Measurements from ENCODE around the gene HOXA7.

The HOXA7 gene

GRCh38 chr7:27123477-27124053 is 32.9 kb downstream of the HOXA7 start:
- no peak for TF ChIP-seq CTCF (IDR thresholded peaks at IDR 0.05; ENCODE audit: low read depth, low read length)
- peak overlapping the region; percentile 46 for H3K4me3 ChIP-seq (ENCODE audit: low read depth, low read length)

- no peak for TF ChIP-seq CTCF (IDR thresholded peaks at IDR 0.05; ENCODE audit: low read depth, low read length)
- H3K4me3 ChIP-seq (ENCODE audit: low read depth, low read length): peak overlapping the region; percentile 46
Observed at GRCh38 chr7:27123007-27123476, 33.4 kb downstream of the HOXA7 start.

GRCh38 chr7:27122077-27122910 is 34.2 kb downstream of the HOXA7 start:
- peak overlapping the region; percentile 46 for H3K4me3 ChIP-seq (ENCODE audit: low read depth, low read length)
- TF ChIP-seq CTCF (IDR thresholded peaks at IDR 0.05; ENCODE audit: low read depth, low read length): no peak

- peak overlapping the region; percentile 46 for H3K4me3 ChIP-seq (ENCODE audit: low read depth, low read length)
- no peak for TF ChIP-seq CTCF (IDR thresholded peaks at IDR 0.05; ENCODE audit: low read depth, low read length)
Observed at GRCh38 chr7:27121684-27122076, 34.8 kb downstream of the HOXA7 start.

- H3K4me3 ChIP-seq (ENCODE audit: low read depth, low read length): no peak overlapping the region
- no peak for TF ChIP-seq CTCF (IDR thresholded peaks at IDR 0.05; ENCODE audit: low read depth, low read length)
Observed at GRCh38 chr7:27119412-27119911, 37.0 kb downstream of the HOXA7 start.

GRCh38 chr7:27118580-27118979 is 37.9 kb downstream of the HOXA7 start:
- peak overlapping the region; percentile 83 for H3K4me3 ChIP-seq (ENCODE audit: low read depth, low read length)
- TF ChIP-seq CTCF (IDR thresholded peaks at IDR 0.05; ENCODE audit: low read depth, low read length): no peak

All from WI38 (cell line).